Astrocyte (in vitro differentiated cells and primary cell): ENCODE results near the gene EARS2. TPM values are rescaled to one million over a fixed set of nuclear protein-coding genes. Genes with fewer than 3 reads are reported as not detected.

ENCODE experiments used
- DNase-seq: peaks from one replicate; pipeline ENCODE4 v3.0.0-alpha.2; 2010; ENCODE audit warnings: low read depth
- FAIRE-seq: peaks from 2 replicates; lab custom pipeline; 2011; peaks lifted over from hg19 to GRCh38; lab: Jason Lieb, UNC
- H2AFZ ChIP-seq: 2 replicates; pipeline ENCODE4 v1.6.0; 2012; ENCODE audit warnings: low read depth, low read length, inconsistent platforms
- H3K27ac ChIP-seq: 2 replicates; pipeline ENCODE4 v1.5.1; 2011; ENCODE audit warnings: low read depth, low read length, inconsistent platforms
- H3K27me3 ChIP-seq: 2 replicates; pipeline ENCODE4 v1.6.0; 2011; ENCODE audit warnings: low read length, inconsistent platforms; ENCODE audit not compliant: insufficient read depth
- H3K36me3 ChIP-seq: 2 replicates; pipeline ENCODE4 v1.5.1; 2011; ENCODE audit warnings: low read length, inconsistent platforms; ENCODE audit not compliant: insufficient read depth
- H3K4me1 ChIP-seq: 2 replicates; pipeline ENCODE4 v1.5.1; 2011; ENCODE audit warnings: low read length, inconsistent platforms; ENCODE audit not compliant: insufficient read depth
- H3K4me2 ChIP-seq: 2 replicates; pipeline ENCODE4 v1.6.0; 2012; ENCODE audit warnings: low read length, inconsistent platforms
- H3K4me3 ChIP-seq: 2 replicates; pipeline ENCODE4 v1.5.1; 2011; ENCODE audit warnings: low read depth, mild to moderate bottlenecking, low read length, inconsistent platforms; ENCODE audit not compliant: insufficient read depth
- H3K79me2 ChIP-seq: 2 replicates; pipeline ENCODE4 v1.6.0; 2012; ENCODE audit warnings: mild to moderate bottlenecking, low read length, inconsistent platforms; ENCODE audit not compliant: insufficient read depth
- H3K9ac ChIP-seq: 2 replicates; pipeline ENCODE4 v1.6.0; 2012; ENCODE audit warnings: mild to moderate bottlenecking, low read length, inconsistent platforms
- H3K9me3 ChIP-seq: 2 replicates; pipeline ENCODE4 v1.5.1; 2012; ENCODE audit warnings: low read depth, mild to moderate bottlenecking, low read length, inconsistent platforms; ENCODE audit not compliant: insufficient read depth
- H4K20me1 ChIP-seq: 2 replicates; pipeline ENCODE4 v1.6.0; 2012; ENCODE audit warnings: low read length, inconsistent platforms; ENCODE audit not compliant: insufficient read depth
- H3K27ac Mint-ChIP-seq: one replicate; pipeline ENCODE4 v1.8.0; 2021; ENCODE audit warnings: mild to moderate bottlenecking, mixed read lengths; ENCODE audit not compliant: unreplicated experiment
- H3K27me3 Mint-ChIP-seq: one replicate; pipeline ENCODE4 v1.8.0; 2021; ENCODE audit warnings: low read depth, mixed read lengths; ENCODE audit not compliant: unreplicated experiment
- H3K36me3 Mint-ChIP-seq: one replicate; pipeline ENCODE4 v1.8.0; 2021; ENCODE audit warnings: low read depth, mixed read lengths; ENCODE audit not compliant: unreplicated experiment
- H3K4me1 Mint-ChIP-seq: one replicate; pipeline ENCODE4 v1.8.0; 2021; ENCODE audit warnings: low read depth, mixed read lengths; ENCODE audit not compliant: unreplicated experiment
- H3K4me3 Mint-ChIP-seq: one replicate; pipeline ENCODE4 v1.8.0; 2021; ENCODE audit warnings: mild to moderate bottlenecking, moderate library complexity, mixed read lengths; ENCODE audit not compliant: unreplicated experiment
- H3K9me3 Mint-ChIP-seq: one replicate; pipeline ENCODE4 v1.8.0; 2021; ENCODE audit warnings: mild to moderate bottlenecking, mixed read lengths; ENCODE audit not compliant: unreplicated experiment
- CTCF ChIP-seq: IDR thresholded peaks from 2 replicates; pipeline ENCODE4 v1.5.1; 2011; ENCODE audit warnings: low read depth, mild to moderate bottlenecking, inconsistent platforms, low read length, moderate library complexity; ENCODE audit not compliant: insufficient read depth
- EZH2 ChIP-seq: IDR thresholded peaks from 2 replicates; pipeline ENCODE4 v1.6.1; 2012; ENCODE audit warnings: mild to moderate bottlenecking, low read length, inconsistent platforms; ENCODE audit not compliant: insufficient read depth
- total RNA-seq: library from RNA; stranded (reverse); gene quantifications from 2 replicates; pipeline ENCODE4 v1.2.1, GENCODE V29; 2021

EARS2 gene
- total RNA-seq, 1 donor from 2014 or later, result 19.4 TPM

DNA sequence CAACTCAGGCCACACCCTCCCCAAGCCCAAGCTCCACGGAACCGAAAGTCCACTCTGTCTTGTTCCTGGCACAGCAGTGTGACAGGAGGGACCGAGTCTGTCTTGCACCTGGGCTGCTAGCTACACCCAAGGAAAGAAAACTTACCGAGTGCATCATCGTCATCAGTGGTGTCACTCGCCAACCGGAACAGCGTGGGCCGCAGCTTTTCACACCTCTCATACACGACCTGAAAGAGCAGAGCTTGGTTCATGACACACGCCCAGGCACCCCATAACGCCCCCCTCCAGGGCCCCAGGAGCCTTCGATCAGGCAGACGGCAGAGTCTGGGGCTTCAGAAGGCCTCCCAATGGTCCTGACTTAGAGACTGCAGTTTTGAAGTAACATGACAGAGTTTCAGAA, 74.4 kb downstream of the EARS2 start:
- no peak overlapping the region for H3K4me2 ChIP-seq
- no peak overlapping the region for H3K4me3 Mint-ChIP-seq
- H3K27me3 Mint-ChIP-seq, result no peaks in the 10 kb centered on the region
- TF ChIP-seq EZH2, result no peak
- TF ChIP-seq CTCF, result no peak
- no peak overlapping the region for H3K9ac ChIP-seq
- no peaks in the 10 kb centered on the region for H3K79me2 ChIP-seq
- H3K4me3 ChIP-seq, result no peak overlapping the region
- H3K4me1 ChIP-seq, result no peaks in the 10 kb centered on the region
- no peaks in the 10 kb centered on the region for H3K27me3 ChIP-seq
- FAIRE-seq, result no peak
- no peak for DNase-seq
- H2AFZ ChIP-seq, result no peak overlapping the region
- H3K27ac ChIP-seq, result no peak overlapping the region
- peaks cover 4% of the 10 kb centered on the region for H4K20me1 ChIP-seq
- no peaks in the 10 kb centered on the region for H3K9me3 Mint-ChIP-seq
- H3K9me3 ChIP-seq, result no peaks in the 10 kb centered on the region
- H3K27ac Mint-ChIP-seq, result no peak overlapping the region
- H3K36me3 Mint-ChIP-seq, result peaks cover 36% of the 10 kb centered on the region
- peaks cover 29% of the 10 kb centered on the region for H3K36me3 ChIP-seq
- no peaks in the 10 kb centered on the region for H3K4me1 Mint-ChIP-seq

- no peak overlapping the region for H2AFZ ChIP-seq
- H3K4me2 ChIP-seq, result no peak overlapping the region
- Mint-ChIP-seq H3K36me3 (peaks cover 29% of the 10 kb centered on the region), H3K4me1 (no peaks in the 10 kb centered on the region), H3K27me3 (no peaks in the 10 kb centered on the region), H3K9me3 (no peaks in the 10 kb centered on the region), H3K4me3 (no peak overlapping the region), H3K27ac (no peak overlapping the region)
- TF ChIP-seq EZH2 (no peak), CTCF (no peak)
- H3K9me3 ChIP-seq, result no peaks in the 10 kb centered on the region
- FAIRE-seq (no peak), DNase-seq (no peak)
- H3K4me3 ChIP-seq, result no peak overlapping the region
- H3K27ac ChIP-seq, result no peak overlapping the region
- no peaks in the 10 kb centered on the region for H3K4me1 ChIP-seq
- peaks cover 25% of the 10 kb centered on the region for H3K36me3 ChIP-seq
- no peak overlapping the region for H3K9ac ChIP-seq
- H3K79me2 ChIP-seq, result no peaks in the 10 kb centered on the region
- H4K20me1 ChIP-seq, result peaks cover 4% of the 10 kb centered on the region
- H3K27me3 ChIP-seq, result no peaks in the 10 kb centered on the region
Observed at GRCh38 chr16:23480257-23480656, 76.9 kb downstream of the EARS2 start.

- peaks cover 30% of the 10 kb centered on the region for H3K36me3 Mint-ChIP-seq
- Histone ChIP-seq H3K9ac (no peak overlapping the region), H3K36me3 (peaks cover 25% of the 10 kb centered on the region), H3K4me2 (no peak overlapping the region), H3K4me3 (no peak overlapping the region), H3K4me1 (no peaks in the 10 kb centered on the region), H3K27ac (no peak overlapping the region), H3K27me3 (no peaks in the 10 kb centered on the region), H2AFZ (no peak overlapping the region), H3K9me3 (no peaks in the 10 kb centered on the region), H4K20me1 (peaks cover 4% of the 10 kb centered on the region), H3K79me2 (no peaks in the 10 kb centered on the region)
- no peaks in the 10 kb centered on the region for H3K27me3 Mint-ChIP-seq
- H3K9me3 Mint-ChIP-seq, result no peaks in the 10 kb centered on the region
- TF ChIP-seq EZH2 (no peak), CTCF (no peak)
- no peaks in the 10 kb centered on the region for H3K4me1 Mint-ChIP-seq
- FAIRE-seq, result no peak
- H3K4me3 Mint-ChIP-seq, result no peak overlapping the region
- no peak for DNase-seq
- no peak overlapping the region for H3K27ac Mint-ChIP-seq
Observed at GRCh38 chr16:23479138-23479537, 78.0 kb downstream of the EARS2 start.
